A673 (cell line): ENCODE data around the gene ITGA11. TPM values are rescaled to one million over a fixed set of nuclear protein-coding genes. Genes with fewer than 3 reads are reported as not detected.

Experiments
- BruUV-seq: library from RNA; stranded (reverse); fragments of 400-500 nt; replicated peaks from 2 replicates; lab custom pipeline; 2021; lab: Mats Ljungman, UMichigan
- CTCF ChIA-PET: fragments of 300-600 bp; sonication (Branson Sonifier 250); formaldehyde crosslinking; loops from one replicate; lab custom pipeline; 2022; ENCODE audit warnings: antibody characterized with exemption; lab: Charles Lee
- POLR2A ChIA-PET: fragments of 300-600 bp; sonication (Branson Sonifier 250); formaldehyde crosslinking; loops from one replicate; lab custom pipeline; 2022; ENCODE audit warnings: antibody characterized with exemption; ENCODE audit not compliant: low non-redundant PET; lab: Charles Lee
- DNase-seq: peaks from one replicate; pipeline ENCODE4 v3.0.0-alpha.2; 2015; ENCODE audit warnings: low spot score
- H3K27ac ChIP-seq: fragments of 200-600 bp; sonication (generic); 2 replicates; pipeline ENCODE4 v1.5.1; 2016; ENCODE audit warnings: mixed run types, low read depth, mild to moderate bottlenecking, mixed read lengths, antibody characterized with exemption, low read length; ENCODE audit not compliant: poor library complexity, severe bottlenecking
- H3K27me3 ChIP-seq: fragments of 200-600 bp; sonication (generic); replicated peaks from 2 replicates; pipeline ENCODE4 v1.6.1; 2017; ENCODE audit warnings: mixed run types, low read depth, mild to moderate bottlenecking, mixed read lengths, antibody characterized with exemption, low read length; ENCODE audit not compliant: insufficient read depth, poor library complexity
- H3K36me3 ChIP-seq: fragments of 200-600 bp; sonication (generic); 2 replicates; pipeline ENCODE4 v1.6.1; 2016; ENCODE audit warnings: mixed run types, mild to moderate bottlenecking, mixed read lengths, antibody characterized with exemption, low read length; ENCODE audit not compliant: insufficient read depth, poor library complexity, severe bottlenecking
- H3K4me1 ChIP-seq: fragments of 200-600 bp; sonication (generic); 2 replicates; pipeline ENCODE4 v1.6.1; 2017; ENCODE audit warnings: mixed run types, mild to moderate bottlenecking, mixed read lengths, antibody characterized with exemption, low read length; ENCODE audit not compliant: insufficient read depth, poor library complexity, severe bottlenecking
- H3K4me3 ChIP-seq: fragments of 200-600 bp; sonication (generic); 2 replicates; pipeline ENCODE4 v1.5.1; 2016; ENCODE audit warnings: low read depth, mixed run types, mild to moderate bottlenecking, mixed read lengths, low read length; ENCODE audit not compliant: poor library complexity, severe bottlenecking
- H3K9me3 ChIP-seq: fragments of 200-600 bp; sonication (generic); 2 replicates; pipeline ENCODE4 v1.6.1; 2016; ENCODE audit warnings: mixed run types, low read depth, mild to moderate bottlenecking, mixed read lengths, antibody characterized with exemption, low read length; ENCODE audit not compliant: poor library complexity, severe bottlenecking
- CTCF ChIP-seq: fragments of 300-800, 200-600 bp; sonication (generic); conservative IDR thresholded peaks from 2 replicates; pipeline ENCODE4 v1.5.1; 2017; ENCODE audit warnings: low read depth, mild to moderate bottlenecking, antibody characterized with exemption, low read length, moderate library complexity, mixed read lengths
- EZH2 ChIP-seq: fragments of 200-600 bp; sonication (generic); IDR thresholded peaks from 2 replicates; pipeline ENCODE4 v1.6.1; 2017; ENCODE audit warnings: borderline replicate concordance, low read depth, mild to moderate bottlenecking, mixed read lengths, antibody characterized with exemption, low read length; ENCODE audit not compliant: poor library complexity, severe bottlenecking
- intact Hi-C: fragments of 100-400 bp; cut with micrococcal nuclease; formaldehyde crosslinking; loops from one replicate; pipeline ENCODE4 v1.10.0; 2022; ENCODE audit not compliant: unreplicated experiment
- total RNA-seq: library from RNA; stranded (reverse); gene quantifications from 2 replicates; pipeline ENCODE4 v1.2.3, GENCODE V29; 2021

The ITGA11 gene
- total RNA-seq, 1 experiment from 2014 or later = 0.45 TPM

- ChIA-PET POLR2A (no interaction called here), CTCF (no interaction called here)
- H3K4me3 ChIP-seq = no peak overlapping the region
- no peaks in the 10 kb centered on the region for H3K36me3 ChIP-seq
- H3K27me3 ChIP-seq = no peaks in the 10 kb centered on the region
- H3K4me1 ChIP-seq = no peaks in the 10 kb centered on the region
- peaks cover 5% of the 10 kb centered on the region for H3K9me3 ChIP-seq
- no peak overlapping the region for H3K27ac ChIP-seq
- TF ChIP-seq CTCF (no peak), EZH2 (no peak)
- intact Hi-C loops = no loop called here
- no TSS peak for BruUV-seq
- no peak for DNase-seq
Observed at GRCh38 chr15:68378595-68378994, 53.4 kb downstream of the ITGA11 start.

- ChIA-PET CTCF (no interaction called here), POLR2A (no interaction called here)
- BruUV-seq = no TSS peak
- no peaks in the 10 kb centered on the region for H3K36me3 ChIP-seq
- intact Hi-C loops = no loop called here
- H3K4me1 ChIP-seq = no peaks in the 10 kb centered on the region
- H3K4me3 ChIP-seq = no peak overlapping the region
- no peaks in the 10 kb centered on the region for H3K27me3 ChIP-seq
- no peaks in the 10 kb centered on the region for H3K9me3 ChIP-seq
- no peak for DNase-seq
- no peak for TF ChIP-seq CTCF
- TF ChIP-seq EZH2 = no peak
- H3K27ac ChIP-seq = no peak overlapping the region
Observed at GRCh38 chr15:68377766-68378165, 54.2 kb downstream of the ITGA11 start.

DNA sequence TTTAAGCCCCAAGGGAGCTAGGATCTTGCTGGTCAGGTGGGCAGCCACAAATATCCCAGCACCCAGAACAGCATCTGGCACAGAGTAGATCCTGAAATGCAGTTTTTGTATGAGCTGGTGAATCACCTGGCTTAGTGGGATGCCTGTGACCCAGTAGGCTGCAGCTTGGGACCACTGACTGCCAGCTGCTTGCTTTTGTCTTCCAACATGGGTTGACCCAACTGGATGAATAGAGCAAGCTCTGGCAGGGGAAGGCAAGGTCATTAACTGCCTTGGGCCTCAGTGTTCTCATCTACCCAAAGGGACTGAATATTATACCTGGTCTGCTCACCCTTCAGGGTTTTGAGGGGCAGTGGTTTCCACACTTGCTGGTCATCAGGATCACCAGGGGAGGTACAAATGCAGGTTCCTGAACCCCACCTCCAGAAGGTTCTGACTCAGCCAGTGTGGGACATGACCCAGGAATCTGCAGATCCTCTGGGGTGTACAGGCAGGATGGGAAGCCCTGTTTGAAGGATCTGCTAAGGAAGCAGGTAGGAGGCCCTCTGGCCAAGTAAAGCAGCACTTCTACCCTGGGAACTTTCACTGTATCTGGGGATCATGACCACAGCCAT is 55.4 kb downstream of the ITGA11 start:
- Histone ChIP-seq H3K9me3 (no peaks in the 10 kb centered on the region), H3K27me3 (no peaks in the 10 kb centered on the region), H3K27ac (no peak overlapping the region), H3K36me3 (no peaks in the 10 kb centered on the region), H3K4me3 (no peak overlapping the region), H3K4me1 (no peaks in the 10 kb centered on the region)
- POLR2A ChIA-PET = interaction anchor here (0.6 kb wide), 1 partner anchor 210 kb away, joined by 5 read pairs; no protein-coding TSS in a partner anchor
- TF ChIP-seq EZH2 = no peak
- TF ChIP-seq CTCF = no peak
- BruUV-seq = no TSS peak
- DNase-seq = no peak
- intact Hi-C loops = no loop called here
- CTCF ChIA-PET = no interaction called here
